Esophagus muscularis mucosa (tissue), 4 donors: ENCODE data around the gene PLEKHS1. TPM values are rescaled to one million over a fixed set of nuclear protein-coding genes. Genes with fewer than 3 reads are reported as not detected.

Experiments
- DNase-seq: peaks from one replicate; pipeline ENCODE4 v3.0.0-alpha.2; 2017; ENCODE audit errors: extremely low spot score
- H3K27ac ChIP-seq, 4 donors: fragments of 200-600 bp; sonication (generic); replicated peaks in 1 of 4; 1 replicate in 3 of 4; 2 replicates in 1 of 4; pipeline ENCODE4 v1.5.1; 2016 to 2019; ENCODE audit warnings: mild to moderate bottlenecking in 1 of 4
- H3K27me3 ChIP-seq, 4 donors: fragments of 200-600 bp; sonication (generic); one replicate each; pipeline versions ENCODE4 v1.5.1 to v1.6.0; 2016 to 2019
- H3K36me3 ChIP-seq, 4 donors: fragments of 200-600 bp; sonication (generic); one replicate each; pipeline ENCODE4 v1.5.1; 2016 to 2019
- H3K4me1 ChIP-seq, 4 donors: fragments of 200-600 bp; sonication (generic); one replicate each; pipeline ENCODE4 v1.5.1; 2016 to 2019
- H3K4me3 ChIP-seq, 4 donors: fragments of 200-600 bp; sonication (generic); 1 replicate in 2 of 4; 2 replicates in 2 of 4; pipeline ENCODE4 v1.5.1; 2016 to 2019; ENCODE audit warnings: mild to moderate bottlenecking in 4 of 4, moderate library complexity in 1 of 4
- H3K9me3 ChIP-seq, 4 donors: fragments of 200-600 bp; sonication (generic); 1 replicate in 3 of 4; 2 replicates in 1 of 4; pipeline ENCODE4 v1.5.1; 2016 to 2019
- EP300 ChIP-seq: sonication (generic); formaldehyde crosslinking; IDR thresholded peaks from one replicate; pipeline ENCODE4 v1.6.1; 2017; ENCODE audit warnings: antibody characterized with exemption
- POLR2A ChIP-seq: fragments of 450-650 bp; IDR thresholded peaks from one replicate; pipeline ENCODE4 v1.6.1; 2017; ENCODE audit warnings: antibody characterized with exemption, moderate library complexity, mild to moderate bottlenecking, low read depth
- POLR2AphosphoS5 ChIP-seq, 2 donors: sonication (generic); formaldehyde crosslinking; IDR thresholded peaks; one replicate each; pipeline ENCODE4 v1.6.1; 2017; ENCODE audit warnings: antibody characterized with exemption in 2 of 2
- WGBS: methylation state at CpG from one replicate; pipeline ENCODE4 v1.1.5; 2018; 5-methylcytosine and 5-hydroxymethylcytosine counted together
- intact Hi-C: fragments of 100-400 bp; cut with DNase I; formaldehyde crosslinking; loops from one replicate; pipeline ENCODE4 v1.15.1; 2023
- total RNA-seq, 4 donors: library from RNA; depleted of rRNA; stranded (reverse); fragments of >200 nt; gene quantifications; one replicate each; pipeline versions ENCODE4 v1.1.0 to v1.2.1, GENCODE V29; 2016
- TF ChIP-seq, protein P1 (sequence below), 3 experiments: fragments of 200-600 bp in 2 of 3; fragments of 450-650 bp in 1 of 3; sonication (generic) in 2 of 3; IDR thresholded peaks; one replicate each; pipeline ENCODE4 v1.5.1; 2017 to 2019; ENCODE audit warnings: antibody characterized with exemption in 3 of 3, mild to moderate bottlenecking in 2 of 3, moderate library complexity in 1 of 3

The PLEKHS1 gene
- total RNA-seq, 4 donors from 2014 or later: not detected

DNA sequence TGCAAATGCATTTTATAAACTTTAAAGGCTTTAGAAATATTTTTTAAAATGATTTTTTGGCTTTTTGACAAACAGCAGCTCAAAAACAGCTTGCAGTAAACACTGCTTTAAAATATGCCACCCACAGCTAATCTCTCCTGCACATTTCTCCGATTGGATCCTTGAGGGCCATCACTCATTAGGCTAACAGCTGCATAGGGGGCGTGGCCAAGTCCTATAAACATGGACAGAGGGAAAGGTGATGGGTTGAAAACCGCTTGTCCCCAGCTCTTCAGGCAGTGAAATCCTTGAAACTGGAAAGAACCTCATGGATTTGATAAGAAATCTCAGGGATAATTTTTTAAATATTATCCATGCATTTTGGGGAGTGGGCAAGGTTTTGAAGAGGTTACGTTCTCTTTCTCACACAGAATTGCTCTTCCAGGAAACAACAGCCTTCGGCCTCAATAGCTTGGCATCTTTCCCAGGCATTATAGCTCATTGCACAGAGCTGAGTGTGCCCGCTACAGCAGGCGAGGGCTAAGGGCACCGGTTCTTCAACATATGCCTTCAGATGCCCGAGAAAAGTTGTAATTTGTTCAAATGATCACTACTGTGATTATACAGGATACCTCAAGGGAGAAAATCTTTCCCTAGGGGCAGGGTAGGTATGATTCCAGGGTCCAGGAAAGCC, 1.7 kb downstream of the PLEKHS1 start:
- H3K27me3 ChIP-seq: no peaks in the 10 kb centered on the region
- no peak overlapping the region for H3K4me3 ChIP-seq
- TF ChIP-seq, protein P1, sequence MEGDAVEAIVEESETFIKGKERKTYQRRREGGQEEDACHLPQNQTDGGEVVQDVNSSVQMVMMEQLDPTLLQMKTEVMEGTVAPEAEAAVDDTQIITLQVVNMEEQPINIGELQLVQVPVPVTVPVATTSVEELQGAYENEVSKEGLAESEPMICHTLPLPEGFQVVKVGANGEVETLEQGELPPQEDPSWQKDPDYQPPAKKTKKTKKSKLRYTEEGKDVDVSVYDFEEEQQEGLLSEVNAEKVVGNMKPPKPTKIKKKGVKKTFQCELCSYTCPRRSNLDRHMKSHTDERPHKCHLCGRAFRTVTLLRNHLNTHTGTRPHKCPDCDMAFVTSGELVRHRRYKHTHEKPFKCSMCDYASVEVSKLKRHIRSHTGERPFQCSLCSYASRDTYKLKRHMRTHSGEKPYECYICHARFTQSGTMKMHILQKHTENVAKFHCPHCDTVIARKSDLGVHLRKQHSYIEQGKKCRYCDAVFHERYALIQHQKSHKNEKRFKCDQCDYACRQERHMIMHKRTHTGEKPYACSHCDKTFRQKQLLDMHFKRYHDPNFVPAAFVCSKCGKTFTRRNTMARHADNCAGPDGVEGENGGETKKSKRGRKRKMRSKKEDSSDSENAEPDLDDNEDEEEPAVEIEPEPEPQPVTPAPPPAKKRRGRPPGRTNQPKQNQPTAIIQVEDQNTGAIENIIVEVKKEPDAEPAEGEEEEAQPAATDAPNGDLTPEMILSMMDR (IDR thresholded peaks at IDR 0.05): no peak
- TF ChIP-seq POLR2A (no peak), POLR2AphosphoS5 (IDR thresholded peaks at IDR 0.05) (no peak), EP300 (no peak)
- DNase-seq: no peak
- H3K9me3 ChIP-seq: no peaks in the 10 kb centered on the region
- intact Hi-C loops: no loop called here
- no peaks in the 10 kb centered on the region for H3K36me3 ChIP-seq
- H3K27ac ChIP-seq: no peak overlapping the region
- no peaks in the 10 kb centered on the region for H3K4me1 ChIP-seq
- WGBS: 57% methylated on average over 9 of the region's 9 CpGs

DNA sequence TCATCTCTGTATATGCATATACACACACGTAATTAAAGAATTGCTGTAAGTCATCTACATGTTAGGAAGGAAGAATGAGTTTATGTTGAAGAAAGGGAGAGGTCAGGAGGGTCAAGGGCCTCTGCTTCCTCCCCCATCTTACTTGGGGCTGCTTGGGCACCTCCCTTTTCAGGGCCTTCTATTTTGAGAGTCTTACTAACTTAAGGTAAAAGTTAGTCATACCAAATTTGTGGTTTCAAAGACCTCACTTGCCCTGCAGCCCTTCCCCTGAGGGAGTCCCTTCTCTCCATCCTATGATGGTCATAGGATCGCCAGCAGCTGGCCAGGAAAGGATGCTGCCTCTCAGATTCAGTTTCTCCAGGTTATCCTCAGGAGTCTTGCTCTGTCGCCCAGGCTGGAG, 2.6 kb downstream of the PLEKHS1 start:
- no peaks in the 10 kb centered on the region for H3K4me1 ChIP-seq
- no peaks in the 10 kb centered on the region for H3K9me3 ChIP-seq
- 92% methylated on average over 3 of the region's 3 CpGs for WGBS
- DNase-seq: no peak
- no peak for TF ChIP-seq POLR2AphosphoS5 (IDR thresholded peaks at IDR 0.05)
- no peak for TF ChIP-seq EP300
- TF ChIP-seq, protein P1 (IDR thresholded peaks at IDR 0.05): no peak
- no peak for TF ChIP-seq POLR2A
- no peak overlapping the region for H3K27ac ChIP-seq
- no peaks in the 10 kb centered on the region for H3K27me3 ChIP-seq
- H3K4me3 ChIP-seq: no peak overlapping the region
- intact Hi-C loops: no loop called here
- no peaks in the 10 kb centered on the region for H3K36me3 ChIP-seq

DNA sequence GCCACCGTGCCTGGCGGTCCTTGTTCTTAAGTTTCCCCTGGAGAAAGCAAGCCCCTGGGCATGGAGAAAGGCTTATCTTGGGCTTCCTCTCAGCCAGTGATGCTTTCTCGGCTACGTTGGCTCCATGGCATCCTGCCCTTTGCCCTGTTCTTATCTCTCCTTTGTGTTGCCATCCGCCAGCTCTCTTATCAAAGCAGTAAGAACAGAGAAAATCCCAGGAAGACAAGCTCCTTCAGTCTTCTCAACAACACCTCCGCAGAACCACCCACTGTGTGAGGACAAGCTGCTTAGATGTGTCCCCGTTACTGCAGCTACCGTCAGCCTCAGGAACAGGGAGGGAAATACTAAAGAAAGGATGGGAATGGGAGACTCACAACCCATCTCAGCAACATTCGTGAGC, 3.3 kb downstream of the PLEKHS1 start:
- Histone ChIP-seq H3K4me3 (no peak overlapping the region), H3K9me3 (no peaks in the 10 kb centered on the region), H3K27me3 (no peaks in the 10 kb centered on the region), H3K4me1 (no peaks in the 10 kb centered on the region), H3K36me3 (no peaks in the 10 kb centered on the region), H3K27ac (no peak overlapping the region)
- no peak for DNase-seq
- WGBS: 85% methylated on average over 9 of the region's 9 CpGs
- intact Hi-C loops: no loop called here
- TF ChIP-seq EP300: no peak
- TF ChIP-seq POLR2AphosphoS5 (IDR thresholded peaks at IDR 0.05): no peak
- TF ChIP-seq, protein P1 (IDR thresholded peaks at IDR 0.05): no peak
- no peak for TF ChIP-seq POLR2A

DNA sequence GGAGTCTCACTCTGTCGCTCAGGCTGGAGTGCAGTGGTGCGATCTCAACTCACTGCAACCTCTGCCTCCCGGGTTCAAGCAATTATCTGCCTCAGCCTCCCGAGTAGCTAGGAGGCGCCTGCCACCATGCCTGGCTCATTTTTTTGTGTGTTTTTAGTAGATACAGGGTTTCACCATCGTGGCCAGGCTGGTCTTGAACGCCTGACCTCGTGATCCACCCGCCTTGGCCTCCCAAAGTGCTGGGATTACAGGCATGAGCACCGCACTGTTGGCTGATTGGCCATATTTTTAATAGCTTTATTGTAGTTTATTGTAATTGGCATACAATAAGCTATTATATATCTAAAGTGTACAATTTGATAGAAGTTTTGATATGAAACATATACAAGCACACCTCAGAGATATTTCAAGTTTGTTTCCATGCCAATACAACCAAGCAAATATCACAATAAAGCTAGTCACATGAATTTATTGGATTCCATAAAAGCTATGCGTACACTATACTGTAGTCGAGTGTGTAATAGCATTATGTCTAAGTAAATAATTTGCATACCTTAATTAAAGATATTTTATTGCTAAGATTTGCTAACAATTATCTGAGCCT, 5.6 kb downstream of the PLEKHS1 start:
- intact Hi-C loops: no loop called here
- no peaks in the 10 kb centered on the region for H3K9me3 ChIP-seq
- DNase-seq: no peak
- 91% methylated on average over 12 of the region's 12 CpGs for WGBS
- no peaks in the 10 kb centered on the region for H3K4me1 ChIP-seq
- H3K27ac ChIP-seq: no peak overlapping the region
- no peaks in the 10 kb centered on the region for H3K36me3 ChIP-seq
- TF ChIP-seq, protein P1 (IDR thresholded peaks at IDR 0.05): no peak
- no peak for TF ChIP-seq POLR2A
- TF ChIP-seq POLR2AphosphoS5 (IDR thresholded peaks at IDR 0.05): no peak
- TF ChIP-seq EP300: no peak
- H3K27me3 ChIP-seq: no peaks in the 10 kb centered on the region
- H3K4me3 ChIP-seq: no peak overlapping the region

DNA sequence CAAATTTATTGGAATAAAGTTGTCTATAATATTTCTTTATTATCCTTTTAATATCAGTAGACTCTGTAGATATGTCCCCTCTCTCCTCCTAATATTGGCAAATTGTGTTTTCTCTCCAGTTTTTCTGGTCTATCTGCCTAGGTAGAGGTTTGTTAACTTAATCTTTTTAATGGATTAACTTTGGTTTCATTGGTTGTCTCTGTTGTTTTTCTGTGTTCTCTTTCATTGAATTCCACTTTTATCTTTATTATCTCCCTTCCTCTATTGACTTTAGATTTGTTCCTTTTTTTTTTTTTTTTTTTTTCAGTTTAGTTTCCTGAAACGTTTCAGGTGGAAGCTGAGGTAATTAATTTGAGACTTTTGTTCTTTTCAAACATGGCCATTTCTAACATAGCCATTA, 10.6 kb downstream of the PLEKHS1 start:
- H3K9me3 ChIP-seq: no peaks in the 10 kb centered on the region
- intact Hi-C loops: no loop called here
- no peaks in the 10 kb centered on the region for H3K27me3 ChIP-seq
- H3K27ac ChIP-seq: no peak overlapping the region
- H3K4me1 ChIP-seq: peaks cover 0 to 12% (median 3%) of the 10 kb centered on the region in 4 donors
- no peak overlapping the region for H3K4me3 ChIP-seq
- WGBS: 67% methylated on average over 1 of the region's 1 CpG
- no peaks in the 10 kb centered on the region for H3K36me3 ChIP-seq
- DNase-seq: no peak
- TF ChIP-seq EP300: no peak
- TF ChIP-seq POLR2A: no peak
- no peak for TF ChIP-seq POLR2AphosphoS5 (IDR thresholded peaks at IDR 0.05)
- TF ChIP-seq, protein P1 (IDR thresholded peaks at IDR 0.05): no peak
